ENCODE results near the gene PSMC6. TPM values are rescaled to one million over a fixed set of nuclear protein-coding genes. Genes with fewer than 3 reads are reported as not detected.

The PSMC6 gene
- total and polyA plus RNA-seq, 2 of the 13 experiments (the other 11 are each of a cell fraction or from before 2014, with no cell fraction given), result 90.0 to 210 TPM

- no peak; a peak in 1 of 4 replicates for TF ChIP-seq KLF16 (CRISPR knock-in tag; IDR thresholded peaks at IDR 0.05)
- no peak for TF ChIP-seq MAFK (conservative IDR thresholded peaks at IDR 0.05 in 1 of 2, IDR thresholded peaks at IDR 0.05 in 1 of 2; ENCODE audit: low read length in 2 of 2)
- TF ChIP-seq ZSCAN22 (CRISPR knock-in tag; IDR thresholded peaks at IDR 0.05), result no peak
- TF ChIP-seq ZNF253 (CRISPR knock-in tag; IDR thresholded peaks at IDR 0.05; ENCODE audit: borderline replicate concordance), result no peak
- TF ChIP-seq ELK4 (CRISPR knock-in tag; IDR thresholded peaks at IDR 0.05; ENCODE audit: borderline replicate concordance), result no peak
- TF ChIP-seq RXRB (CRISPR knock-in tag; IDR thresholded peaks at IDR 0.05; ENCODE audit: borderline replicate concordance), result no peak; the same call in 1 of the 2 replicates
- TF ChIP-seq MAFF (IDR thresholded peaks at IDR 0.05; ENCODE audit: low read depth, low read length), result no peak
- no peak for TF ChIP-seq CREB3 (CRISPR knock-in tag; IDR thresholded peaks at IDR 0.05)
- TF ChIP-seq NAIF1 (CRISPR knock-in tag; IDR thresholded peaks at IDR 0.05; ENCODE audit: borderline replicate concordance), result no peak; the same call in 1 of the 2 replicates
- TF ChIP-seq ZNF124 (CRISPR knock-in tag; IDR thresholded peaks at IDR 0.05), result peak; percentile 42; the same call in 1 of the 2 replicates
- no peak for TF ChIP-seq ZKSCAN5 (CRISPR knock-in tag; IDR thresholded peaks at IDR 0.05)
- no peak; the same call in 1 of the 2 replicates for TF ChIP-seq BHLHE40 (IDR thresholded peaks at IDR 0.05; ENCODE audit: low read length)
- no peak for TF ChIP-seq ZNF513 (CRISPR knock-in tag; conservative IDR thresholded peaks at IDR 0.05)
- TF ChIP-seq ZMYM4 (CRISPR knock-in tag; IDR thresholded peaks at IDR 0.05), result peak; percentile 94
- no peak for TF ChIP-seq SNAPC2 (CRISPR knock-in tag; IDR thresholded peaks at IDR 0.05)
- TF ChIP-seq BRCA1 (CRISPR knock-in tag; IDR thresholded peaks at IDR 0.05), result no peak
- TF ChIP-seq ZNF543 (CRISPR knock-in tag; IDR thresholded peaks at IDR 0.05), result no peak
- no peak for TF ChIP-seq ATF4 (CRISPR knock-in tag; IDR thresholded peaks at IDR 0.05)
- TF ChIP-seq JDP2 (CRISPR knock-in tag; IDR thresholded peaks at IDR 0.05; ENCODE audit: borderline replicate concordance), result no peak
- no peak for TF ChIP-seq TBL1XR1 (IDR thresholded peaks at IDR 0.05; ENCODE audit: borderline replicate concordance, low read length, partially characterized antibody)
- TF ChIP-seq SP4 (CRISPR knock-in tag; IDR thresholded peaks at IDR 0.05), result peak; percentile 95
- TF ChIP-seq ZNF382 (CRISPR knock-in tag; IDR thresholded peaks at IDR 0.05; ENCODE audit: borderline replicate concordance), result no peak
- TF ChIP-seq TFDP2 (CRISPR knock-in tag; IDR thresholded peaks at IDR 0.05), result peak; percentile 77
- TF ChIP-seq TOE1 (CRISPR knock-in tag; IDR thresholded peaks at IDR 0.05), result no peak
- TF ChIP-seq ELF4 (CRISPR knock-in tag; IDR thresholded peaks at IDR 0.05; ENCODE audit: borderline replicate concordance), result no peak
Measured at GRCh38 chr14:52729925-52730708, 23.1 kb downstream of the PSMC6 start, which contains the start of gene STYX (continued).

Measured in HepG2 (cell line).